NCI-H226 (cell line): ENCODE measurements around the gene DTX3.
"Not testable (repeated sequence)": the region's sequence is repeated elsewhere in the genome, so short reads cannot be mapped to it uniquely, and the experiment has no call there.

Source experiments
- DNase-seq: peaks from one replicate; pipeline ENCODE4 v3.0.0-alpha.2; 2015

The DTX3 gene

DNA sequence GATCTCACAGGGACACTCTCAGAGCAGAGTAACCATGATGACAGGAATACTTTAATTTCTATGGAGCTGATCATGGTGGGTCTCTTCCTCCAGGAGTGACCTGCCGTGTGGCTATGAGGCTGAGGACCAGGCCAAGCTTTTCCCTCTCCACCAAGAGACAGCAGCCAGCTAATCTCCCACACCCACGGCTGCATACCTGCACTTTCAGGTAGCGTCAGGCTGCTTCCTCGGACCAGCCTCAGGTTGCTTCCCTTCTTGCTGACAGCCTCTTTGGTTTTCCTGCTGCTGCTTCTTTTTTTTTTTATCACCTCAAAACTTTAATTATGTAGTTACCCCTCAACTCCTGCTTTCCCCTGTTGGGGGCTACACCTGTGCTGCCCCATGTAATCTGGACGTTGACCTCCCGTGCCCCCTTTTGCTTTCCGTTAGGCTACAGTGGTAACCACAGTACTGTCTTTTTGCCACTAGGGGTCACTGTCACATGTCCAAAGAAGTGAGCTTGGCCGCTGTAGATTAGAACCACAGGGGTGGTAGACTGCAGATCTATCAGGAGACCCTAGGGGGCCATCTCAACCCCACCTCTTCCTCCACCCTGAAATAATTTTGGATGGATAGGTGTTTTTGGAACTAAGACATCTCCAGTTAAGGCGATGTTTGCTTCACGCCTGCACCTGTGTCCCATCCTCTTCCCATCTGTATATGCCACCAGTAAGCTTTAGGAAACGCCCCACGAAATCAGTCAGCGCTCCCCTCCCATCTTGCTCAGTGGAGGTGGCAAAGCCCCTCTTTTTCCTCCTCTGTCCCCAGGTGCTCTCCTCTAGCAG lies 21.4 kb upstream of the DTX3 start:
- DNase-seq = peak; percentile 64

DNA sequence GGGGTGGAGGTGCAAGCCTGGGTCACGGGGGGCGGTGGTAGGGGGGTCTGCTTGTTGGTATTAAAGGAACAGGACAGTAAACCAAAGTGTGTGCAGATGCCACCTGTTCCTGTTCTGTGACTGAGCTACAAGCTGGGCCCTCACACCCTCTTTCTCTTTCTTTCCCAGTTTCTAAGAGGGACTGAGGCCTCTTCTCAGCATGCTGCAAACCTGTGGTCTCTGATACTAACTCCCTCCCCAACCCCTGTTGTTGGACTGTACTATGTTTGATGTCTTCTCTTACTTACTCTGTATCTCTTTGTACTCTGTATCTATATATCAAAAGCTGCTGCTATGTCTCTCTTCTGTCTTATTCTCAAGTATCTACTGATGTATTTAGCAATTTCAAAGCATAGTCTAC lies 20.6 kb upstream of the DTX3 start:
- no peak for DNase-seq

DNA sequence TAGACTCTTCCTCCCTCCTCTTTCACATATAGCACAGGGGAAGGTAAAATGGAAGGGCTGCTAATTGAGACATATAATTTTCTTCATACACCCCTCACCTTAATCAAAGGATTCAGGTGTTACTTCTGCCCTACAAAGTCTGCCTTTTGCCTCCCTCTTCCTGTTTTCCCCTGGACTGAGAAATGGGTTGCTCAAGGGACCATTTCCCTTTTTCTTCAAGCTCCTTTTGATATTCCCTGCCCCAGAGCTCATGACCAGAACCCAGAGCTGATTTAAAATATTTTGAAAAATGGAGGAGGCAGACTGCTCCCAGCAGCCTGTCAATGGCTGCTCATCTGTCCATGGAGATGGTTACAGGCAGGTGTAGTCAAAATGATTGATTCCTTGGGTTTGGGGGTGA lies 19.9 kb upstream of the DTX3 start:
- no peak for DNase-seq

DNA sequence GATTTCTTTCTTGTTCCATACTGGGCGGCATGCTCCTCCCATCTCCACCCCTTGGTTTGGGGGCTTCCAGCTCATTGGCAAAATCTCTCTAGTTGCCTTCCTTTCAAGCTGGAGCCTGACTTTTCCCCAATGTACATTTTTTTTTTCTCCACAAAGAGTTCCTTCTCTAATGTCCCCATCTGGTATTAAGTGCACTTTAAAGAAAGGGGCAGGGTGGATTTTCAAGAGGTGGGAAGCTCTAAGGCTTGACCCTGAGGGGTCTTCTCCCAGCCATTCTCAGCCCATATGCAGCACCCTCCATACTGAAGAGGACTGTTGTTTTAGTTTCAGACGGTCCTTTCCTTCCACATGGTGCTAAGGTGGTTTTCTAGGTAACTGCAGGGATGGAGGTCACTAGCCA lies 19.5 kb upstream of the DTX3 start:
- DNase-seq = no peak

DNA sequence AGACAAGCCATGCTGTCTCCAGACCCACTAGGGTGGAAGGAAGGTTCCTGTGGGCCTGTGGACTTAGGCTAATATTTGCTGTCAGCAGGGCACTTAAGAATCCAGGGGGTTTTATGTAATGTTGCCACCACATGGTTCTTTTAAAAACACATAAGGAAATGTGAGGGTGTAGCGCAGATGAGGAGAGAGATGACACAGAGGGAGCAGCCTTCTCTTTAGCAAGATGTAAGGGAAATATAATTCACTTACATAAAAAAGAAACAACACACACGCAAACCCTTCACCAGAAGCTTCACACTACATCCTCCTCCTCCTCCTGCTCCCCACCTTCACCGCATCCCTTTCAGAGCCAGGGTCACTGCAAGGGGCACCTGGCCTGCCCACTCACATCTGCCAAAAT lies 18.5 kb upstream of the DTX3 start:
- DNase-seq = no peak

DNA sequence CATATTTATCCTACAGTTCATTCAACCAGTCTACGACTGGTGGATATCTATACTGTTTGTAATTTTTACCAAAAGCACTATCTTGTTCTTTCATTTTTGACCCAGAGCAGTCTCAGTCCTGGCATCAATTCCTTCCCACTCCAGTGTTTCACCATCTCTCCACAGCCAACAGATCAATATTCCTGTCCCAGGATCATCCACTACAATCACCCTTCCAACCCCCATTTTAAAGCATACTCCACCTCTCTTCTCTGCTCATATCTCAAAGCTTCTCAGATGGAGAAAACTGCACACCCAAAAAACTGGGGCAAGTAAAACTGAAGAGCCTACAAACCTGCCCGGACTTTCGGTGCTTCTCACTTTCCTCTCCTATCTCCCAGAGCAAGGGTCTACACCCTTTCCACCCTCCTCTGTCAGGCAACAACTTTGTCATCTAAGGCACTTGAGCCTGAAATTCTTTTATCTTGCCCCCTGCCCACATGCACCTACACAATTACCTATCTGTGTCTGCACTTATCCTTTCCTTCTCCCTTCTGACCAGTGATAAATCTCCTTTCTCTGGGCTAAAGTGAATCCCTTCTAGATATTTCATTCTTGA lies 17.7 kb upstream of the DTX3 start:
- no peak for DNase-seq

DNA sequence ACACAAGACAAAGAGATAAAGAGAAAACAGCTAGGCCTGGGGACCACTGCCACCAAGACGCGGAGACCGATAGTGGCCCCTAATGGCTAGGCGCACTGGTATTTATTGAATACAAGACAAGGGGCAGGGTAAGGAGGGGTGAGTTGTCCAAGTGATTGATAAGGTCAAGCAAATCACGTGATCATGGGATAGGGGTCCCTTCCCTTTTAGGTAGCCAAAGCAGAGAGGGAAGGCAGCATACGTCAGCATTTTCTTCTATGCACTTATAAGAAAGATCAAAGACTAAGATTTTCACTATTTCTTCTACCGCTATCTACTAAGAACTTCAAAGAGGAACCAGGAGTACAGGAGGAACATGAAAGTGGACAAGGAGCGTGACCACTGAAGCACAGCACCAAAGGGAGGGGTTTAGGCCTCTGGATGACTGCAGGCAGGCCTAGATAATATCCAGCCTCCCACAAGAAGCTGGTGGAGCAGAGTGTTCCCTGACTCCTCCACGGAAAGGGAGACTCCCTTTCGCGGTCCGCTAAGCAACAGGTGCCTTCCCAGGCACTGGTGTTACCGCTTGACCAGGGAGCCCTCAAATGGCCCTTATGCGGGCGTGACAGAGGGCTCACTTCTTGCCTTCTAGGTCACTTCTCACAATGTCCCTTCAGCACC lies 15.5 kb upstream of the DTX3 start:
- DNase-seq = not testable (repeated sequence)

DNA sequence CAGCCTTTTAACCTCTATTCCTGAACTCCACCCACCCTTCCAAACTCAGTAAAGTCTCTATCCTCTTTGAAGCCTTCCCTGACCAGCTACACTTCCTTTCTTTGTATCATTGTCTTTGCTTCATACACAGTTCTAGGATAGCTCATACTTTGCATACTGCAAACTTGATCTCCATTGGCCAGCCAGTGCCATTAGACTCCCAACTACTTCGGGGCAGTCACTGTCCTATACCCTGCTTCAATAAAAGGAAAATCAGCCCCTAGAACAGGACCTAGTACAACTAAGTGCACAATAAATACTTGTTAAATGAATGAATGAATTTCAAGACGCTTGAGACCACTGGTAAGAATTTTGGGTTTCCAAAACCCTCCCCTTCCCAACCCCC lies 14.2 kb upstream of the DTX3 start:
- DNase-seq = no peak

DNA sequence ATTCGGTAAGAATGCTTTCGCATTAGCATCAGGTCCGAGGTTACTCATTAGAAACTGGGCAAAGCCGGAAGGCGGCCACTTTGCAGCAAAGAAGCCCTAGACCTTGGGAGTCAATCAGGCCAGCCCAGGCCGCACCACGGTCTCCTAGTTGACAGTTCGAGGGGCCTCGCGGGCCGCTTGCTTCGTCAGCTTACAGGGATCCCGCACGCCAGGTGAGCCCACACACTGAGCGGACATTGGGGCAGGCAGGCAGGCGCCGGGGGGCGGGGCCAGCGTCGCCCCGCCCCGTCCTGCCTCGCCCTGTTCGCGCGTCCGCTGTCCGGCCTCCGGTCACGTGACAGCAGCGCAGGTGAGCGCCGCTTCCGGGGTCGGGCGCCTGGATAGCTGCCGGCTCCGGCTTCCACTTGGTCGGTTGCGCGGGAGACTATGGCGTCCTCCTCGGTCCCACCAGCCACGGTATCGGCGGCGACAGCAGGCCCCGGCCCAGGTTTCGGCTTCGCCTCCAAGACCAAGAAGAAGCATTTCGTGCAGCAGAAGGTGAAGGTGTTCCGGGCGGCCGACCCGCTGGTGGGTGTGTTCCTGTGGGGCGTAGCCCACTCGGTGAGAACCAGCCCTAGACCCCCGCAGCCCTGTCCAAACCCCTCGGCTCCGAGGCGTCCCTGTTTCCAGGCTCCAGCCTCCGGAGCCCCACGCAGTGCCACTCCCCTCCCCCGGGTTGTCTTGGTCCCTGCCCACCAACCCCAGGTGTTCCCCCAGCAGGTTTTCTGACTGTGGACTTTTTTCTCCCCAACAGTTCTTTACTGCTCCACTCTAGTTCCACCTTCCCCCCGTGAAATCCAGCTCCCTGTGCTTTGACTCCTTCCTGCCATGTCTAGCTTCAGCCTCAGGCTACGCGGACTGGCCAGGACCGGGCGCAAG lies 13.5 kb upstream of the DTX3 start, which contains the start of gene PIP4K2C:
Gene PIP4K2C, plus strand, starts transcription at position 329 of the 918 bp plus-strand sequence. Its CDS starts 98 bp downstream, at position 427.
- DNase-seq = peak; percentile 89

DNA sequence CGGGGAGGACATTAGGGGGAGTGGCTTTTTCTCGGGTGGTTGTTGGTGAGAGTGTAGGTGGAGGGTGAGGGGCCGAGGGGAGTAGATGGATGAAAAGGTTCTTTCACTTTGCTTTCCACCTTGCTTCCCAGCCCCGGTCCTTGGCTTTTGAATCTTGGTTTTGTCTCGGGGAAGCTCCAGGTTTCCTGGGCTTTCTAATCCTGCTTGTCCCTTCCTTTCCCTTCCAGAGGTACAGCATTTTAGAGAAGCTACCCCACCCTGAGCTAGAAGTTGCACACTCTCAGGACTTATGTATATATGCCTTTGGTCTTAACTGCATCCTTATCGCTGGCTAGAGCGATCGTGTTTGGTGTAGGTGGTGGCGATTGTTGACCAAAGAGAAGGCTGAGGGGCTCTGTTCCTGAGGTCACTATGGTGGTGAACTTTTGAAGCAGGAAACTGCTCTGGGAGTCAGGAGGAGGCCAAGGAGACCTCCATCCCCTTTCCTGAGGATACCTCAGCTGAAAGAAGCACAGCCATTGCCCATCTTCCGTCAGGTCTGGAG lies 12.8 kb upstream of the DTX3 start:
- peak; percentile 26 for DNase-seq

DNA sequence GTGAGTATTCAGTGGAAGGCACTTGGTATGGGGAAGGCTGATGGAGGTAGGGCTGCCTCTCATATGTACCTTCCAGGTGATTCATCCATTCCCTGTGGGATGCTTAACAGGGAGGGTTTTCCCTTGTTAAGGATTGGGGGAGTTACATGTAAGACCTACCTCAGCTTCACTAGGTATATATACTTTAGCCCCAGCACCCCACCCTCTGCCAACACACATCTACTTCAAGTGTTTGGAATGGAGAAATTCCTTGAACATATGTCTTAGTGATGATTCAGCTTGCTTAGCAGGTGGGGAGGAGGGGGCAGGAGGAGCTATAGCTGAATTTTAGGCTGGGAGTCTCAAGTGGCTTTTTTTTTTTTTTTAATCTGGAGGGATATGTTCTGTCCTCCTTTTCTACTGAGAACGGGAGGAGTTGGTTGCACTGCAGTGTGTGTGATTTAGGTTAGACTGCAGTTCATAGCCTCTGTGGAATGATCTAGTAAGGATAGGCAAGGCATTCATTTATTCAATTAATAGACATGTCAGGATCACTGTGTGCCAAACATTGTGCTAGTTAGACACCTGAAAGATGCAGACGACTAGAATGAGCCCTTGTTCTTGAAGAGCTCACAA lies 12.0 kb upstream of the DTX3 start:
- DNase-seq = peak; percentile 67

DNA sequence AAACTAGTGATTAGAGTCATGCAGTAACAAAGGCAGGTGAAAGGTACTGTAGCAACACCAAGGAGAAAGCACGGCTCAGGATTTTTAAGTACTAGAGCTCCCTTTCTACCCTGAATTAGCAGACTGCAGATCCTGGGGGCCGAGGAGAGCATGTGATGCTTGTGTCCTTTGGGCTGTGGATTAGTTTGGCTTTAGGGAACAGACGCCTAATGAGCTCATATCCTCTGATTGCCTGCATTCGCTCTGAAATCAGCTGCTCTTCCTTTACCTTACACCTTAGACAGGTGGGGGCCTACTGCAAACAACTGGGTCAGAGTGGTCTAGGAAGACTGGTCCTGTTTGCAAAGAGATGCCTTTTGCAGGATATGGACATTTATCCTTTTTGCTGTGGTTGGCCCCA lies 11.4 kb upstream of the DTX3 start:
- DNase-seq = no peak

DNA sequence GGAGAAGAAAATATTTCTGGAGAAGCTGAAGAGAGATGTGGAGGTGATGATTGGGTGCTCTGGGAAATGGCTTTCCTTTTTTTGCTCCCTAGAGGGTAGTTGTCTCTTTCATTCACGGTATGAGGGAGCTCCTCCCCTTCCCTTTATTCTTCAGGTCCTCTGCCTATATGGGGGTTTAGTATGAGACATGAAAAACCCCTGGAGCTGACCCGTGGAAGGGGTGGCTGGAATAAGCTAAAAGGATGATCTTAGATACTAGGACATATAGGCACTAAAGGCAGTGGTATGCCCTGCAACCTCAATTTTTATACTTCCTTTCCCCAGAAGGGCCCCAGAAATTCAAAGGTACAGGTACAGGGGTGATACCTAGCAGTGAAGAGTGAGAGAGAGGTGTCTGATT lies 4.2 kb upstream of the DTX3 start:
- DNase-seq = no peak

DNA sequence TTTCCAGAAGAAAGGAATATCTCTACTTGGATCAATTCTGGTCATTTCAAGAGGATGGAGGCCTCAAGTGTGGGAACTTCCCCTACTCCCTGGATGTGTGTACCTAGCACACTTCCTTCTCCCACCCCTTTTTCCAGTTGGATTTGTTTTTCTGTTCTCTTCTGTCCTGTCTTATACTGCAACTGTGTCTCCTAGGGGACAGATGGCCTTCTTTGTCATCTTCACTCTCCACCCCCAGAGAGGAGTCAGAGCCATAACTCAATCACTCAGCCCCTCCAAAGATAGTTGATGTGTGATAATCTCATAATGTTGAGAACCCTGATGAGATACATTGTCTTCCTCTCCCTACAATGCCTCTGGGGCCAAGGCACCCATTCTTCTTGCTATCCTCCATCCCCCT lies 2.1 kb upstream of the DTX3 start:
- DNase-seq = no peak

DNA sequence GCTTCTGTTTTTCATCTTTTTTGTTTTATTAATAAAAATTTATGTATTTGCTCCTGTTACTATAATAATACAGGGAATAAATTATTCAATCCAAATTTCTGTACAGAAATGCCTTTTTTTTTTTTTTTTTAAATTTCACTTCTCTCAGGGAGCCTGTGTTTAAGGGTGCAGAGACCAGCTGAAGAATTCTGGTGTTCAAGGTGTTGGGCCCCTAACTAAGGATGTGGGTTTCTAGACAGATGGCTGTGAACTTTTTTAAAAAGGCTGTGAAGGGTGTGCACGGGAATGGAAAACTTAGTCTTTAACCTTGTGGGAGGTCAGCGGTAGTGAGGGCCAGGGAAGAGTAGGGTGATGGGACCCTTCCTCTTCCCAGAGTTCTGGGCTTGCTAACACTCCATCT lies 1.3 kb upstream of the DTX3 start:
- DNase-seq = no peak

DNA sequence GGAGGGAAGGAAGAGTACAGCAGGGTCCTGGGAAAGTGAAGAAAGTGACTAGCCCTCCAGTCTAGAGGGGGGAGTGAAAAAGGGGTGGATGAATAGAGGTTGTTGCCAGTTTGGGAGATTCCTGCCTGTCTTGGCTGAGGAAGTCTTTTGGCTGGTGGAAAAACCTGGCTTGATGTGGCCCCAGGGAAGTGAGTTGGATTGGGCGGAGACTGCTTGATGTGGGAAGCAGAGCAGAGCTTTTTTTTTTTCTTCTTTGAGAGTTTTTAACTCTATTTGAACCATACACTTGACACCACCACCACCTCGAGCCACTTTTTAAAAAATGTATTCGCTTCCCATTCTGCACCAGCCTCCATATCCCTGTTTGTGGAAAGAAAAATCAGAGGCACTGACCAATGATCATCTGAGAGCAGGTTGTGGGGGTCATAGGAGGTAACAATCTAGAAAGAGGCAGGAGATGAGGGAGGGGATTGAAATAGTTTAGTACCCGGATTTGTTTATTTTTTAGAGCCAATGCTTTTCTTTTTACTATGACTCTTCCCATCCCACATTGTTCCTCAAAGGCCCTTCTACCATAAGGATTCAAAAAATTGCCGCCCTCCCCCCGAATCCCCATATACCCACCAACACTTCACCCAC lies 690 bp upstream of the DTX3 start:
- DNase-seq = peak; percentile 82

DNA sequence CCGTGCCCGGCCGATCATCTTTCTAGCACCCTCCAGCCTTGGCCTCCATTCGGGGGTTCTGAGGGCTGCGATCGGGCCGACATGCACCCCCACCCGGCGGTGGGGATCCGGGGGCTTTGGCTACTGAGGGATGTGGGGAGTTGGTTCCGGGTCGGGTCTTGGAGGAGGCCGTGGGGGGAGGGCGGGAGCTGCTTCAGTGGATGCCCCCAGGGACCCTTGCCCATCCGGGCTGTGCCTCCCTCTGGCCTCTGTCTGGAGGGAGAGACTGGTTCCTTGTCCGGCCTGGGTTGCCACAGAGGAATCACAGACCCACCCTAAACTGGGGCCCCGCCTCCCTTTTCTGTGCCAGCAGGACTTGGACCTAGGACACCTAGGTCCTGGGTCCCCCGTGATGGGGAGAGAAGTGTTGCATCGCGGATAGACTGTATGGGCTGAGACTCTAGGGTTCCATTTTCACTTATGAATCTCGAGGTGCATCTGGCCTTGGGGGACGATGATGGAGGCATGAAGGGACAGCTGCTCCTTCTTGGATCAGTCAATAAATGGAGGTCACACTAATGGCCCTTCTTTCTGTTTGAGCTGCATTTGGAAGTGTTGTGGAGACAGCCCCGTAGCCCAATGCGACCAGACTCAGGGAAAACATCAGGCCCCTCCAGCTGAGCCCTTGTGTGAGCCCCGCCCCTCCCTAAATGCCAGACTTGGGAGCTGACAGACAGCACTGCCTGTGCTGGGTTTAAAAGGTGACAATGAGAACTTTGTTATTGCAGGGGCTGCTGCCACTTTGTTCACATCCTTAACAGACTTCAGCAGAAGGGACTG lies 577 bp downstream of the DTX3 start:
- DNase-seq = peak; percentile 24

DNA sequence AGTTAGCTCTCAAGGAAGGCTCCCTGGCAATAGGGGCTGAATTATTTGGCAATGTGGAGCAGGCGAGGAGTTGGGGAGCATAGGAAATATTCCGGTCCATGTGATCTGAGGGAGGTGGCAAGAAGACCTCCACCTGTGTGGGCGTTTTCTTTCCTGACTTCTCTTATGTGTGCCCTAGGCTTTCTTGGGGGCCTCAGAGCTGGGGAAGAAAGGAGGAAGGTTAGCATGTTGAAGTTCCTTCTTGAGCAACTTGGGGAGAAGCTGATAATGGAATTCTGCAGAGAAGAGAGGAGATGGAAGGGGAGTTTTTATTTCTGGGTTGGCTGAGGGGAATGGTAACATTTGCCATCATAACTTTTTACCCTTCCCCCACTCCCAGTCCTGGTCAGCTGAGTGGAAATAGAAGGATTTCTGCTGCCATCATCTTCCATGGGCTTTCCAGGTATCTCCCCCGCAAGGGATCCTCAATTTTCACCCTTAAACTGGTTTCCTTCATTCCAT lies 1.2 kb downstream of the DTX3 start:
- DNase-seq = no peak

DNA sequence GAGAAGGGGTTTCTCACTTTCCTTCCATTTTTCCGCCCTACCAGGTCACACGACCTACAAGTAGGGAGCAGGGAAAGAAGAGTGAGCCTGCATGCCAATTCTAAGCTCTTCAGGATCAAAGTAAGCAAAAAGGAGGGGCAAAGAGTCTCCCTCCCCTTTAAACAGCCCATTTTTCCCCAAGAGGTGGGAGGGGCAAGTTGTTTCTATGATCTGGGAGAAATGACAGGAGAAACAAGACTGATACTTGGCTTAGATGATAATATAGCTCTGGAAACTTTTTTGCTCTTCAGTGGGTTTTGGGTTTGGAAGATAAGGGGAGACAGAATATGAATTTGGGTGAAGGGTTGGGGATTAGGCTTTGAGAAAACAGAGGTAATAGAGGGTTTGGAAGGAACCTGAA lies 1.8 kb downstream of the DTX3 start:
- DNase-seq = no peak

DNA sequence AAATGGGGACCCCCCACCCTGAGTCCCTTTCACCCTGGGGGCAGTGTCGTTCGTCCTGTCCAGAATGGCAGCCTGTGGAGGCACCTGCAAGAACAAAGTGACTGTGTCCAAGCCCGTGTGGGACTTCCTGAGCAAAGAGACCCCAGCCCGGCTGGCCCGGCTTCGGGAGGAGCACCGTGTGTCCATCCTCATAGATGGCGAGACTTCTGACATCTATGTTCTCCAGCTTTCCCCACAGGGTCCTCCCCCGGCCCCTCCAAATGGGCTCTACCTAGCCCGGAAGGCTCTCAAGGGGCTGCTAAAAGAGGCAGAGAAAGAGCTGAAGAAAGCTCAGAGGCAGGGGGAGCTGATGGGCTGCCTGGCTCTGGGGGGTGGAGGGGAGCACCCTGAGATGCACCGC lies 2.2 kb downstream of the DTX3 start:
- no peak for DNase-seq
